ENCODE data around the gene MED17. TPM values are rescaled to one million over a fixed set of nuclear protein-coding genes. Genes with fewer than 3 reads are reported as not detected.
A peak's percentile ranks its signal among the peaks of the same experiment; 100 is the strongest.

The MED17 gene
- total and polyA plus RNA-seq, 2 of the 13 experiments (the other 11 are each of a cell fraction or from before 2014, with no cell fraction given): 23.1 to 37.0 TPM

DNA sequence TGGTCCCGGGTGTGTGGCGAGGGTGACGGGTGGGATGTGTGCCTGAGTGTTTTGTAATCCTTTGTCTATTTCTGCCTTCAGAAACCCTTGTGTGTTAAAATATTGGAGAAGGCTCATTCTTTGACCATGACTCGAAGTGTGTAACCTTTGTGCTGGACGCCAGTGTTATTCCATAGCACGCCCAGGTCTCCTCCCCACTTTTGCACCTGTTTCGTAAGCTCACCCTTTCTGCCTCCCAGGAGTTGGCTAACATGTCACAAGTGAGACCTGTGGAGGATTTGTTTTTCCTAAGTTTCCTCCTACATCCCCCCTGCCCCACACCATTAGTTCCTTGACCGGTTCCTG, 42.2 kb upstream of the MED17 start (continued):
- TF ChIP-seq ZNF605 (CRISPR knock-in tag; IDR thresholded peaks at IDR 0.05): peak; percentile 70; the same call in 1 of the 2 replicates
- TF ChIP-seq, protein P1, sequence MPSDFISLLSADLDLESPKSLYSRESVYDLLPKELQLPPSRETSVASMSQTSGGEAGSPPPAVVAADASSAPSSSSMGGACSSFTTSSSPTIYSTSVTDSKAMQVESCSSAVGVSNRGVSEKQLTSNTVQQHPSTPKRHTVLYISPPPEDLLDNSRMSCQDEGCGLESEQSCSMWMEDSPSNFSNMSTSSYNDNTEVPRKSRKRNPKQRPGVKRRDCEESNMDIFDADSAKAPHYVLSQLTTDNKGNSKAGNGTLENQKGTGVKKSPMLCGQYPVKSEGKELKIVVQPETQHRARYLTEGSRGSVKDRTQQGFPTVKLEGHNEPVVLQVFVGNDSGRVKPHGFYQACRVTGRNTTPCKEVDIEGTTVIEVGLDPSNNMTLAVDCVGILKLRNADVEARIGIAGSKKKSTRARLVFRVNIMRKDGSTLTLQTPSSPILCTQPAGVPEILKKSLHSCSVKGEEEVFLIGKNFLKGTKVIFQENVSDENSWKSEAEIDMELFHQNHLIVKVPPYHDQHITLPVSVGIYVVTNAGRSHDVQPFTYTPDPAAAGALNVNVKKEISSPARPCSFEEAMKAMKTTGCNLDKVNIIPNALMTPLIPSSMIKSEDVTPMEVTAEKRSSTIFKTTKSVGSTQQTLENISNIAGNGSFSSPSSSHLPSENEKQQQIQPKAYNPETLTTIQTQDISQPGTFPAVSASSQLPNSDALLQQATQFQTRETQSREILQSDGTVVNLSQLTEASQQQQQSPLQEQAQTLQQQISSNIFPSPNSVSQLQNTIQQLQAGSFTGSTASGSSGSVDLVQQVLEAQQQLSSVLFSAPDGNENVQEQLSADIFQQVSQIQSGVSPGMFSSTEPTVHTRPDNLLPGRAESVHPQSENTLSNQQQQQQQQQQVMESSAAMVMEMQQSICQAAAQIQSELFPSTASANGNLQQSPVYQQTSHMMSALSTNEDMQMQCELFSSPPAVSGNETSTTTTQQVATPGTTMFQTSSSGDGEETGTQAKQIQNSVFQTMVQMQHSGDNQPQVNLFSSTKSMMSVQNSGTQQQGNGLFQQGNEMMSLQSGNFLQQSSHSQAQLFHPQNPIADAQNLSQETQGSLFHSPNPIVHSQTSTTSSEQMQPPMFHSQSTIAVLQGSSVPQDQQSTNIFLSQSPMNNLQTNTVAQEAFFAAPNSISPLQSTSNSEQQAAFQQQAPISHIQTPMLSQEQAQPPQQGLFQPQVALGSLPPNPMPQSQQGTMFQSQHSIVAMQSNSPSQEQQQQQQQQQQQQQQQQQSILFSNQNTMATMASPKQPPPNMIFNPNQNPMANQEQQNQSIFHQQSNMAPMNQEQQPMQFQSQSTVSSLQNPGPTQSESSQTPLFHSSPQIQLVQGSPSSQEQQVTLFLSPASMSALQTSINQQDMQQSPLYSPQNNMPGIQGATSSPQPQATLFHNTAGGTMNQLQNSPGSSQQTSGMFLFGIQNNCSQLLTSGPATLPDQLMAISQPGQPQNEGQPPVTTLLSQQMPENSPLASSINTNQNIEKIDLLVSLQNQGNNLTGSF (CRISPR knock-in tag; IDR thresholded peaks at IDR 0.05): 0 out of 2 replicates have a peak, but pooled peaks have one; percentile 3
- no peak for TF ChIP-seq ARHGAP35 (CRISPR knock-in tag; IDR thresholded peaks at IDR 0.05; ENCODE audit: borderline replicate concordance)
- TF ChIP-seq HNRNPUL1 (IDR thresholded peaks at IDR 0.05; ENCODE audit: low read depth, low read length): no peak
- TF ChIP-seq, protein P2, sequence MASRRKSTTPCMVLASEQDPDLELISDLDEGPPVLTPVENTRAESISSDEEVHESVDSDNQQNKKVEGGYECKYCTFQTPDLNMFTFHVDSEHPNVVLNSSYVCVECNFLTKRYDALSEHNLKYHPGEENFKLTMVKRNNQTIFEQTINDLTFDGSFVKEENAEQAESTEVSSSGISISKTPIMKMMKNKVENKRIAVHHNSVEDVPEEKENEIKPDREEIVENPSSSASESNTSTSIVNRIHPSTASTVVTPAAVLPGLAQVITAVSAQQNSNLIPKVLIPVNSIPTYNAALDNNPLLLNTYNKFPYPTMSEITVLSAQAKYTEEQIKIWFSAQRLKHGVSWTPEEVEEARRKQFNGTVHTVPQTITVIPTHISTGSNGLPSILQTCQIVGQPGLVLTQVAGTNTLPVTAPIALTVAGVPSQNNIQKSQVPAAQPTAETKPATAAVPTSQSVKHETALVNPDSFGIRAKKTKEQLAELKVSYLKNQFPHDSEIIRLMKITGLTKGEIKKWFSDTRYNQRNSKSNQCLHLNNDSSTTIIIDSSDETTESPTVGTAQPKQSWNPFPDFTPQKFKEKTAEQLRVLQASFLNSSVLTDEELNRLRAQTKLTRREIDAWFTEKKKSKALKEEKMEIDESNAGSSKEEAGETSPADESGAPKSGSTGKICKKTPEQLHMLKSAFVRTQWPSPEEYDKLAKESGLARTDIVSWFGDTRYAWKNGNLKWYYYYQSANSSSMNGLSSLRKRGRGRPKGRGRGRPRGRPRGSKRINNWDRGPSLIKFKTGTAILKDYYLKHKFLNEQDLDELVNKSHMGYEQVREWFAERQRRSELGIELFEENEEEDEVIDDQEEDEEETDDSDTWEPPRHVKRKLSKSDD (CRISPR knock-in tag; IDR thresholded peaks at IDR 0.05; ENCODE audit: low read depth): 0 out of 2 replicates have a peak, but pooled peaks have one; percentile 1
- TF ChIP-seq, protein P3, sequence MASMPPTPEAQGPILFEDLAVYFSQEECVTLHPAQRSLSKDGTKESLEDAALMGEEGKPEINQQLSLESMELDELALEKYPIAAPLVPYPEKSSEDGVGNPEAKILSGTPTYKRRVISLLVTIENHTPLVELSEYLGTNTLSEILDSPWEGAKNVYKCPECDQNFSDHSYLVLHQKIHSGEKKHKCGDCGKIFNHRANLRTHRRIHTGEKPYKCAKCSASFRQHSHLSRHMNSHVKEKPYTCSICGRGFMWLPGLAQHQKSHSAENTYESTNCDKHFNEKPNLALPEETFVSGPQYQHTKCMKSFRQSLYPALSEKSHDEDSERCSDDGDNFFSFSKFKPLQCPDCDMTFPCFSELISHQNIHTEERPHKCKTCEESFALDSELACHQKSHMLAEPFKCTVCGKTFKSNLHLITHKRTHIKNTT (CRISPR knock-in tag; IDR thresholded peaks at IDR 0.05): no peak
- TF ChIP-seq SAFB2 (CRISPR knock-in tag; IDR thresholded peaks at IDR 0.05; ENCODE audit: borderline replicate concordance, low read depth): peak; percentile 16; the same call in 1 of the 2 replicates
- no peak for TF ChIP-seq SRSF4 (IDR thresholded peaks at IDR 0.05; ENCODE audit: low read depth, low read length, poor library complexity, severe bottlenecking)
- TF ChIP-seq, protein P4, sequence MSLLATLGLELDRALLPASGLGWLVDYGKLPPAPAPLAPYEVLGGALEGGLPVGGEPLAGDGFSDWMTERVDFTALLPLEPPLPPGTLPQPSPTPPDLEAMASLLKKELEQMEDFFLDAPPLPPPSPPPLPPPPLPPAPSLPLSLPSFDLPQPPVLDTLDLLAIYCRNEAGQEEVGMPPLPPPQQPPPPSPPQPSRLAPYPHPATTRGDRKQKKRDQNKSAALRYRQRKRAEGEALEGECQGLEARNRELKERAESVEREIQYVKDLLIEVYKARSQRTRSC (CRISPR knock-in tag; IDR thresholded peaks at IDR 0.05; ENCODE audit: low read depth): no peak
- no peak for TF ChIP-seq KDM6A (CRISPR knock-in tag; IDR thresholded peaks at IDR 0.05; ENCODE audit: low read depth)
- TF ChIP-seq, protein P5, sequence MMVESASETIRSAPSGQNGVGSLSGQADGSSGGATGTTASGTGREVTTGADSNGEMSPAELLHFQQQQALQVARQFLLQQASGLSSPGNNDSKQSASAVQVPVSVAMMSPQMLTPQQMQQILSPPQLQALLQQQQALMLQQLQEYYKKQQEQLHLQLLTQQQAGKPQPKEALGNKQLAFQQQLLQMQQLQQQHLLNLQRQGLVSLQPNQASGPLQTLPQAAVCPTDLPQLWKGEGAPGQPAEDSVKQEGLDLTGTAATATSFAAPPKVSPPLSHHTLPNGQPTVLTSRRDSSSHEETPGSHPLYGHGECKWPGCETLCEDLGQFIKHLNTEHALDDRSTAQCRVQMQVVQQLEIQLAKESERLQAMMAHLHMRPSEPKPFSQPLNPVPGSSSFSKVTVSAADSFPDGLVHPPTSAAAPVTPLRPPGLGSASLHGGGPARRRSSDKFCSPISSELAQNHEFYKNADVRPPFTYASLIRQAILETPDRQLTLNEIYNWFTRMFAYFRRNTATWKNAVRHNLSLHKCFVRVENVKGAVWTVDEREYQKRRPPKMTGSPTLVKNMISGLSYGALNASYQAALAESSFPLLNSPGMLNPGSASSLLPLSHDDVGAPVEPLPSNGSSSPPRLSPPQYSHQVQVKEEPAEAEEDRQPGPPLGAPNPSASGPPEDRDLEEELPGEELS (CRISPR knock-in tag; IDR thresholded peaks at IDR 0.05): peak; percentile 43; the same call in 1 of the 2 replicates
- TF ChIP-seq, protein P6, sequence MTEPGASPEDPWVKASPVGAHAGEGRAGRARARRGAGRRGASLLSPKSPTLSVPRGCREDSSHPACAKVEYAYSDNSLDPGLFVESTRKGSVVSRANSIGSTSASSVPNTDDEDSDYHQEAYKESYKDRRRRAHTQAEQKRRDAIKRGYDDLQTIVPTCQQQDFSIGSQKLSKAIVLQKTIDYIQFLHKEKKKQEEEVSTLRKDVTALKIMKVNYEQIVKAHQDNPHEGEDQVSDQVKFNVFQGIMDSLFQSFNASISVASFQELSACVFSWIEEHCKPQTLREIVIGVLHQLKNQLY (CRISPR knock-in tag; IDR thresholded peaks at IDR 0.05): no peak
- peak; percentile 87 for TF ChIP-seq TBX2 (CRISPR knock-in tag; IDR thresholded peaks at IDR 0.05; ENCODE audit: borderline replicate concordance)
- TF ChIP-seq, protein P7, sequence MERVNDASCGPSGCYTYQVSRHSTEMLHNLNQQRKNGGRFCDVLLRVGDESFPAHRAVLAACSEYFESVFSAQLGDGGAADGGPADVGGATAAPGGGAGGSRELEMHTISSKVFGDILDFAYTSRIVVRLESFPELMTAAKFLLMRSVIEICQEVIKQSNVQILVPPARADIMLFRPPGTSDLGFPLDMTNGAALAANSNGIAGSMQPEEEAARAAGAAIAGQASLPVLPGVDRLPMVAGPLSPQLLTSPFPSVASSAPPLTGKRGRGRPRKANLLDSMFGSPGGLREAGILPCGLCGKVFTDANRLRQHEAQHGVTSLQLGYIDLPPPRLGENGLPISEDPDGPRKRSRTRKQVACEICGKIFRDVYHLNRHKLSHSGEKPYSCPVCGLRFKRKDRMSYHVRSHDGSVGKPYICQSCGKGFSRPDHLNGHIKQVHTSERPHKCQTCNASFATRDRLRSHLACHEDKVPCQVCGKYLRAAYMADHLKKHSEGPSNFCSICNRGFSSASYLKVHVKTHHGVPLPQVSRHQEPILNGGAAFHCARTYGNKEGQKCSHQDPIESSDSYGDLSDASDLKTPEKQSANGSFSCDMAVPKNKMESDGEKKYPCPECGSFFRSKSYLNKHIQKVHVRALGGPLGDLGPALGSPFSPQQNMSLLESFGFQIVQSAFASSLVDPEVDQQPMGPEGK (CRISPR knock-in tag; IDR thresholded peaks at IDR 0.05): peak; percentile 62; the same call in 1 of the 2 replicates

Data from HepG2 (cell line).